C1 segment of cervical spinal cord (tissue), 14 donors: ENCODE measurements around the gene BMP8A.
A peak's percentile ranks its signal among the peaks of the same experiment; 100 is the strongest.
"Not testable (repeated sequence)": the region's sequence is repeated elsewhere in the genome, so short reads cannot be mapped to it uniquely, and the experiment has no call there.

Experiments
- DNase-seq, 14 donors: peaks; one replicate each; lab custom pipeline; 2025; lab: John Stamatoyannopoulos, UW

Gene BMP8A

GRCh38 chr1:39505289-39505688 lies 13.9 kb downstream of the BMP8A start:
- no peak for DNase-seq

GRCh38 chr1:39507230-39507928 lies 15.9 kb downstream of the BMP8A start:
- DNase-seq, result no peak

- DNase-seq, result no peak
Observed at GRCh38 chr1:39508266-39508665, 16.8 kb downstream of the BMP8A start.

- DNase-seq, result no peak
Observed at GRCh38 chr1:39508857-39509305, 17.4 kb downstream of the BMP8A start.

DNA sequence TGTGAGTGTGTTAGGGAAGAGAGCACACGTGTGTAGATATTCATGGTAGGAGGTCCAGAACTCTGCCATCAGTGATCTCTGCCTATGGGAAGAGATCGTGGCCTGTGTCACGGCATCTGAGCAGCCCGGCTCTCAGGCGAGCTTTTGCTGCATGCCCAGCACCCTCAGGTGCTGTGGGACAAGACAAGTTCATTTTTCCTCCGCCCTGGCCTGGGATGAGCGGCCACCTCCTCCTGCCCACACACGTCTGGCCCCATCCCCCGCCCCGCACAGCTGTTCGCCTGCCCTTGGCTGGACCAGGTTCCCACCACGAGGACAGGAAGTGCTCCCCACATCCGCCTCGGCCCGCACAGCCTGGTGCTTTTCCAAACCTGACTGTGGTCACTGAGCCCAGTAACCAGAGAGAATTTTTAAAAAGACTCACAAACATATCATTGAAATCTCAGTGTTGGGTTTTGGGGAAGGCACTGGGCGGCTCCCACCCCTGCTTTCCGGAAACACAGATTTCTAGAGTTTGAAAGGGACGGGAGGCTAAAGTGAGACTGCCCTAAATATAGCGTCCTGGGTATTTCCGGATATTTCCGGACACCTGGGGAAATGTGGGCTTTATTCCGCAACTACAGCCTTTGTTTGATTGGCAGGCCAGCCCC lies 18.0 kb downstream of the BMP8A start:
- peak in 1 of 14 donors; percentile 35 for DNase-seq

DNA sequence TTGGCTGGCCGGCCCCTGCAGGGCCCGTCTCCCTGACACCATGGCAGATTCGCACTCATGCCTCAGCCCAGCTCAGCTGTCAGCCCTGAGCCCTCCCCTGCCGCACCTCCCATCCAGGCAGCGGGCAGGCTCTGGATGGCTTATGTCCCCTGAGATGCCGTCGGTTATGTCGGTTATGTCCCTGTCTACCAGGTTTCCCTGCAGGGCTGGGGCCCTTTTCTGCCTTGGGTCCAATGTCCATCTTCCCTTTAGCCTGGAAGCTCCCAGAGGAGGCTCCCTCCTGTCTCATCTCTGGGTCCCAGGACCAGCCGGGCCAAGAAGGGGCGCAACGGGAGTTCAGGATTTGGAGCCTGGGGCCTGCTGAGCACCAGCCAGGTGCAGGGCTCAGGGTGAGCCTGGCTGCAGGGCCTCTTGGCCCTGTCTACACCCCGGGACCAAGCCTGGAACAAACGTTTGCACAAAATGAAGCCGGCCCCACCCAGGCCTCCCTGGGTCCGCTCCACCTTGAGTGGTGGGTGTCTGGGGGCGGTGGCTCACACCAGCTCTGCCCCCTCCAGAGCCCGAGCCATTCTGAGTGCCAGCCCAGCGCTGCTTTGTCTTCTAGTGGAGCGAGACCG lies 19.2 kb downstream of the BMP8A start:
- not testable (repeated sequence) for DNase-seq

DNA sequence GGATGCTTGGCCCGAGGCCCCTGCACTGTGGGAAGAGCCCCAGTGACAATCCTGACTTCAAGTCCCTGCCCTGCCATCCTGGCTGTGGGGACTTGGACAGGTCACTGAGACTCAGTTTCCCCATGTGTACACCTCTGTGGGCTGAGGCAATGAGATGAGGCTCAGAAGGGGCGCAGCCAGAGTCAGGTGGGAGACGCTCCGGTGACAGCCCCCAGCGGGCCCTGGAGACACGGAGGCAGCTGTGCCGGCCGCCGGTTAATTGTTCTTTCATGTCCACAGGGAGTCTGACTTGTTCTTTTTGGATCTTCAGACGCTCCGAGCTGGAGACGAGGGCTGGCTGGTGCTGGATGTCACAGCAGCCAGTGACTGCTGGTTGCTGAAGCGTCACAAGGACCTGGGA lies 20.0 kb downstream of the BMP8A start:
- not testable (repeated sequence) for DNase-seq

- DNase-seq, result not testable (repeated sequence)
Observed at GRCh38 chr1:39512234-39512847, 20.9 kb downstream of the BMP8A start.

DNA sequence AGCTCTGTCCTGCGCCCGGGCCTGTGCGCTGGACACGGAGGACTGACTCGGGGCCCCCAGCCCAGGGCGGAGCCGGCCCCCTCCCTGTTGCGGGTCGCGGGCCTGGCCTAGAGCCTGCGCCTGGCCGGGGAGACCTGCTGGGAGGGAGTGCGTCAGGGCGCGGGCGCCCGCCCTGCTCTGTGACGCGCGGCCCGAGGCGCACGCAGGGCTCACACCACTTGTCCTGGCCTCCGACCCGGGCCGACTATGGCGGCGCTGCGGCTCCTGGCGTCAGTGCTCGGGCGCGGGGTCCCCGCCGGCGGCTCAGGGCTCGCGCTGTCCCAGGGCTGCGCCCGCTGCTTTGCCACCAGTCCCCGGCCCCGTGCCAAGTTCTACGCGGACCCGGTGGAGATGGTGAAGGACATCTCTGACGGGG lies 23.3 kb downstream of the BMP8A start:
- DNase-seq, result not testable (repeated sequence)

DNA sequence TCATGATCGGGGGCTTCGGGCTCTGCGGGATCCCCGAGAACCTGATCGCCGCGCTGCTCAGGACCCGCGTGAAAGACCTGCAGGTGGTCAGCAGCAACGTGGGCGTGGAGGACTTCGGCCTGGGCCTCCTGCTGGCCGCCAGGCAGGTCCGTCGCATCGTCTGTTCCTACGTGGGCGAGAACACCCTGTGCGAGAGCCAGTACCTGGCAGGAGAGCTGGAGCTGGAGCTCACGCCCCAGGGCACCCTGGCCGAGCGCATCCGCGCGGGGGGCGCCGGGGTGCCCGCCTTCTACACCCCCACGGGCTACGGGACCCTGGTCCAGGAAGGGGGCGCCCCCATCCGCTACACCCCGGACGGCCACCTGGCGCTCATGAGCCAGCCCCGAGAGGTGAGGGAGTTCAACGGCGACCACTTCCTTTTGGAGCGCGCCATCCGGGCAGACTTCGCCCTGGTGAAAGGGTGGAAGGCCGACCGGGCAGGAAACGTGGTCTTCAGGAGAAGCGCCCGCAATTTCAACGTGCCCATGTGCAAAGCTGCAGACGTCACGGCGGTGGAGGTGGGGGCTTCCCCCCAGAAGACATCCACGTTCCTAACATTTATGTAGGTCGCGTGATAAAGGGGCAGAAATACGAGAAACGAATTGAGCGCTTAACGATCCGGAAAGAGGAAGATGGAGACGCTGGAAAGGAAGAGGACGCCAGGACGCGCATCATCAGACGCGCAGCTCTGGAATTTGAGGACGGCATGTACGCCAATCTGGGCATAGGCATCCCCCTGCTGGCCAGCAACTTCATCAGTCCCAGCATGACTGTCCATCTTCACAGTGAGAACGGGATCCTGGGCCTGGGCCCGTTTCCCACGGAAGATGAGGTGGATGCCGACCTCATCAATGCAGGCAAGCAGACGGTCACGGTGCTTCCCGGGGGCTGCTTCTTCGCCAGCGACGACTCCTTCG lies 24.0 kb downstream of the BMP8A start:
- DNase-seq, result not testable (repeated sequence)

GRCh38 chr1:39516841-39517240 lies 25.4 kb downstream of the BMP8A start:
- not testable (repeated sequence) for DNase-seq

DNA sequence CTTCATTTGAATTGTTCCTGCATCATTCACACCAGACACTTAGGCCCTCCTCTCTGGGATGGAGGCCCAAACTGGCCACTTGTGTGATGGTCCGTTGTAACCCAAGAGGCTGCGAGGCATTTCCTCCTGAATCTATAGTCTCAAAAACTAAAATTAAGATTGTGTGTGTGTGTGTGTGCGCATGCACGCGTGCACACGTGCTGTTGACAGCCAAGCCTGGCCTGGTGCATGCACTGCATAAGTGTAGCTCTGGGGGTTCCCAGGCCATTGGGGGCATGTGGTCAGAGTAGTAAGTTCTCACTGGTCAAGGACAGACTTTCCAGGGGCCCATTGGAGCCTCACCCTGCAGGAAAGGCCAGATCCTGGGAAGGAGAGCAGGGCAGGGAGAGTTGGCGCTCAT lies 26.5 kb downstream of the BMP8A start:
- not testable (repeated sequence) for DNase-seq

GRCh38 chr1:39519376-39519775 lies 27.9 kb downstream of the BMP8A start:
- not testable (repeated sequence) for DNase-seq

- not testable (repeated sequence) for DNase-seq
Observed at GRCh38 chr1:39522221-39522620, 30.8 kb downstream of the BMP8A start.

GRCh38 chr1:39522661-39523567 lies 31.5 kb downstream of the BMP8A start:
- no peak for DNase-seq

DNA sequence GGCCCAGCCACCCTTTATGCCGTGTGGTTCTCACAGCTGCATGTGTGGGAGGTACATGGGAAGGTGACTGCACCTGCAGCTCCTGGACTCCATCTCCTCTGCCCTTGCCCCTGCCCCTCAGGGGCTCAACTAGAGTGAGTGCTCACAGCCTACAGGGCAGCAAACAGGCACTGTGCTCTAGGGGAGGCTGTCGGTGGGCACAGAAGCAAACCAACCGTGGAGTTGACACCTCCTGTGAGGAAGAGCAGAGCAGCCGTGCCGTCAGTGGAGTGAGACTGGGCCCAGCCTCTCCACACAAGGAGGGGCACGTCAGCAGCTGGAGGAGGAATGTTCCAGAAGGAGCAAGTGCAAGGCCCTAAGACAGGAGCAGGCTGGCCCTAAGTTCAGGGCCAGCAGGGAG lies 32.7 kb downstream of the BMP8A start:
- DNase-seq, result no peak

- DNase-seq, result no peak
Observed at GRCh38 chr1:39524591-39525365, 33.3 kb downstream of the BMP8A start.

- DNase-seq, result no peak
Observed at GRCh38 chr1:39525366-39526165, 34.1 kb downstream of the BMP8A start.
